GM10248 (cell line): ENCODE measurements around the gene ACOT8.
"Not testable (repeated sequence)": the region's sequence is repeated elsewhere in the genome, so short reads cannot be mapped to it uniquely, and the experiment has no call there.

Experiments used
- CTCF ChIA-PET: fragments of 300-600 bp; sonication (Branson Sonifier 250); formaldehyde crosslinking; extraction: SDS; loops from one replicate; lab custom pipeline; 2021; ENCODE audit warnings: antibody characterized with exemption; lab: Yijun Ruan, JAX
- POLR2A ChIA-PET: fragments of 350-650 bp; sonication (Branson Sonifier 250); formaldehyde crosslinking; extraction: SDS; loops from one replicate; lab custom pipeline; 2020; ENCODE audit warnings: antibody characterized with exemption; lab: Yijun Ruan, JAX
- DNase-seq: peaks from one replicate; pipeline ENCODE4 v3.0.0; 2012; ENCODE audit errors: extremely low spot score
- TF ChIP-seq, protein P1 (sequence below): IDR thresholded peaks from 2 replicates; pipeline ENCODE4 v1.5.1; 2012; ENCODE audit warnings: mild to moderate bottlenecking, low read depth; ENCODE audit errors: extremely low read depth, missing control alignments, control extremely low read depth

The ACOT8 gene

DNA sequence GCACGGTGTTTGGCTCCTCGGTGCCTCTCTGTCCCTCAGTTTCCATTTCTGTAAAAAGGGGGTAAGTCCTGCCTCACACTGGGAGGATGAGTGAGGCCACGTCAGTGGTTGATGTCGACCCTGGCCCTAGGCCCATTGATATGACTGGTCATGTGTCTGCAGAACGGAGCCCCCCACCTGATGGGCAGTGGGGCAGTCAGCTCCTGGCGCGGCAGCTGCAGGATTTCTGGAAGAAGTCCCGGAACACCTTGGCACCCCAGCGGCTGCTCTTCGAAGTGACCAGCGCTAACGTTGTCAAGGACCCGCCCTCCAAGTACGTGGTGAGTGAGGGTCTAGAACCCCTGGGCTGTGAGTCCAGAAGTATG is 22.4 kb downstream of the ACOT8 start:
- ChIA-PET POLR2A (no interaction called here), CTCF (interaction anchor here (1.0 to 1.6 kb wide), 2 partner anchors 17 to 64 kb away, joined by 3 to 4 read pairs; no protein-coding TSS in a partner anchor)
- no peak for DNase-seq
- TF ChIP-seq, protein P1, sequence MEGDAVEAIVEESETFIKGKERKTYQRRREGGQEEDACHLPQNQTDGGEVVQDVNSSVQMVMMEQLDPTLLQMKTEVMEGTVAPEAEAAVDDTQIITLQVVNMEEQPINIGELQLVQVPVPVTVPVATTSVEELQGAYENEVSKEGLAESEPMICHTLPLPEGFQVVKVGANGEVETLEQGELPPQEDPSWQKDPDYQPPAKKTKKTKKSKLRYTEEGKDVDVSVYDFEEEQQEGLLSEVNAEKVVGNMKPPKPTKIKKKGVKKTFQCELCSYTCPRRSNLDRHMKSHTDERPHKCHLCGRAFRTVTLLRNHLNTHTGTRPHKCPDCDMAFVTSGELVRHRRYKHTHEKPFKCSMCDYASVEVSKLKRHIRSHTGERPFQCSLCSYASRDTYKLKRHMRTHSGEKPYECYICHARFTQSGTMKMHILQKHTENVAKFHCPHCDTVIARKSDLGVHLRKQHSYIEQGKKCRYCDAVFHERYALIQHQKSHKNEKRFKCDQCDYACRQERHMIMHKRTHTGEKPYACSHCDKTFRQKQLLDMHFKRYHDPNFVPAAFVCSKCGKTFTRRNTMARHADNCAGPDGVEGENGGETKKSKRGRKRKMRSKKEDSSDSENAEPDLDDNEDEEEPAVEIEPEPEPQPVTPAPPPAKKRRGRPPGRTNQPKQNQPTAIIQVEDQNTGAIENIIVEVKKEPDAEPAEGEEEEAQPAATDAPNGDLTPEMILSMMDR = no peak

DNA sequence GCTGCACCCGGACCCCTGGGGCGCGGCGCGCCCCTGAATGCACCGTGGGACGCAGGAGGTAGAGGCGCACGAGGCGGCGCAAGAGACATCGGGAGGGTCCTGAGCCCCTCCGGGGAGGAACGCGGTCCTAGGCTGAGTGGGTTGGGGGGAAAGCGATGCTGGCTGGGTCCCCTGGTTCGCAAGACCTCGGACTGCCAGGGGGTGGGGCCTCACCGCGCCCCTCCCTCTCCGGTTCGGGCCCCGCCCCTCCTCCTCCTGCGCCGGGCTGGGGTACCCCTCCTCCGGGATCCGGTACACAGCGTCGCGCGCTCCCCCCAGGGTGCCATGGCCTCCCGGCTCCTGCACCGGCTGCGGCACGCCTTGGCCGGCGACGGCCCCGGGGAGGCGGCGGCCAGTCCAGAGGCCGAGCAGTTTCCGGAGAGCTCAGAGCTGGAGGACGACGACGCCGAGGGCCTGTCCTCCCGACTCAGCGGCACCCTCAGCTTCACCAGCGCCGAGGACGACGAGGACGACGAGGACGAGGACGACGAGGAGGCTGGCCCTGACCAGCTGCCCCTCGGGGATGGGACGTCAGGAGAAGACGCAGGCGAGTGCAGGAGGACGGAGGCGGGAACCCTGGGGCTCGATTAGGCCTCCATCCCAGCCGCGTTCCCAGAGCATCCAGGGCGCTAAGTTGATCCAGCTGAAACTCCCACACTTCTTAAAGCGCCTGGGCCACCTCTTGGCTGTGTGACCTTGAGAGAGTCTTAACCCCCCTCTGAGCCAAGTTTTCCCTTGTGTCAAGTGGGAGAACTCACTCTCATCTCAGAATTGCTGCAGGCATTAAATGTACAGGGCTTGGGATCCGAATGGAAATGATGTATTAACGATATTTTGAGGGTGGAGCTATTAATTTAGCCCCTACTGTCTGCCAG is 23.1 kb downstream of the ACOT8 start:
- ChIA-PET POLR2A (interaction anchor here (0.7 kb wide), 1 partner anchor 8 kb away, joined by 3 read pairs; no protein-coding TSS in a partner anchor), CTCF (interaction anchor here (1.0 to 1.9 kb wide), 3 partner anchors 10 to 63 kb away, joined by 3 to 7 read pairs (median 4); no protein-coding TSS in a partner anchor)
- TF ChIP-seq, protein P1 = no peak
- peak; percentile 82 for DNase-seq

DNA sequence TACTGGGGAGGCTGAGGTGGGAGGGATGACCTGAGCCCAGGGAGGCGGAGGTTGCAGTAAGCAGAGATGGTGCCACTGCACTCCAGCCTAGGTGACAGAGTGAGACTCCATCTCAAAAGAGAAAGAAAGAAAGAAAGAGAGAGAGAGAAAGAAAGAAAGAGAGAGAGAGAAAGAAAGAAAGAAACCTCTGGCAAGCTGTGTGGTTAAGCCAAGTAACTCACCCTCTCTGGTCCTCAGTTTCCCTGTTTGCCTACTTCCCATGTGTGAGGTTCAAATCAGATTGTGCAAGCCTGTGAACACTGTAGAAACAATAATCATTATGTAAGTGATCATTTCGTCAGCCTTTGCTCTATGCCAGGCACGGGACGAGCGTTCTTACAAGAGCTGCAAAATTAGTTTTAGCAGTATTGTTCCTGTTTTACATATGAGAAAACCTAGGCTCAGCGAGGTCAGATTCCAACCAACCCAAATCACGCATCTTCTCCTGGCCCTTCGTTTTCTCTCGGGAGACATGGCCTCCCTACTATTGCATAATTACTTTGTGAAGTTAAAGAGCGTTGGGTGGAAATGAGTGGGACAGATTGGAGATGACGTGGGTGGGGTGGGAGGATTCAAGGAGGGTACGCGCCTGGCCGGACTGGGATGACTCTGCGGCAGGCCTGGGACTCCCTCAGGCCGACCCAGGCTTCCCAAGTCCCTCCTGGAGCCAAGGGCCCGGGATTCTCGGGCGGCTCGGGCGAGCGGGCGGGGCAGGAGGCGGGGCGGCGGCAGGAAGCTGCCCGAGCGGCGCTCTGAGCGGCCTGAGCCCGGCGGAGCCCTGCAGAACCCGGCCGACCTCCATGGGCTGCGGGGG is 23.9 kb downstream of the ACOT8 start, which contains the start of gene SNX21:
SNX21 (plus strand) TSS at position 770 of the 853 bp plus-strand sequence. CDS start 121 bp downstream, outside the sequence.
- DNase-seq = peak; percentile 62
- CTCF ChIA-PET = interaction anchor here (1.4 to 1.9 kb wide), 3 partner anchors 9 to 21 kb away, joined by 3 to 7 read pairs (median 4); no protein-coding TSS in a partner anchor
- POLR2A ChIA-PET = interaction anchor here (0.5 to 0.7 kb wide), 2 partner anchors 9 kb away, joined by 3 read pairs; no protein-coding TSS in a partner anchor
- TF ChIP-seq, protein P1 = no peak

DNA sequence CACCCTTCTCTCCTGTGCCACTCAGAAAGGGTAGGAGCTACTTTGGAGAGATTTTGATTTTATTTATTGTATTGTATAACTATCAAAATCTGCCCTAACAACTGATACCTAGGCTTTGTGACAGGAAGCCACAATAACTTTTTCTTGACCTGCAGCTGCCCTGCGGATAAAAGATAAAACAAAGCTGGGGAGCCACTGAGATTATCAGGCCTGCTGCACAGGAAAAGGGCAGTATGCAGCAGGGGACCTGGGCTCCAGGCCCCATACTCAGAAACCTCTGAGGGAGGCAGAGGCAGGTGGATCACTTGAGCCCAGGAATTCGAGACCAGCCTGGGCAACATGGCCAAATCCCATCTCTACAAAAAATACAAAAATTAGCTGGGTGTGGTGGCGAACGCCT is 24.6 kb downstream of the ACOT8 start:
- CTCF ChIA-PET = interaction anchor here (1.4 to 1.9 kb wide), 2 partner anchors 9 to 22 kb away, joined by 3 to 7 read pairs; no protein-coding TSS in a partner anchor
- POLR2A ChIA-PET = no interaction called here
- TF ChIP-seq, protein P1 = no peak
- no peak for DNase-seq

DNA sequence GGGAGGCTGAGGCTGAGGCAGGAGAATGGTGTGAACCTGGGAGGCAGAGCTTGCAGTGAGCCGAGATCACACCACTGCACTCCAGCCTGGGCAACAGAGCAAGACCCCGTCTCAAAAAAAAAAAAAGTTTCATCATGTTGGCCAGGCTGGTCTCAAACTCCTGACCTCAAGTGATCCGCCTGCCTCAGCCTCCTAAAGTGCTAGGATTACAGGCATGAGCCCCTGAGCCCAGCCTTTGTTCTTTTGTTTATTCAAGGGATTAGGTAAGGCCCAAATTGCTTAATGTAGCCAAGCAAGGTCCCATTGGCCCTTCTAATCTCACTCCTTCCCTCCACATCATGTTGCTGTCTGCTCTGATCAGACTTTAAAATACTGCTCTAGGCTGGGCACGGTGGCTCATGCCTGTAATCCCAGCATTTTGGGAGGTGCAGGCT is 27.5 kb downstream of the ACOT8 start:
- DNase-seq, POLR2A ChIA-PET: not testable (repeated sequence)
- CTCF ChIA-PET = interaction anchor here (0.6 to 1.6 kb wide), 5 partner anchors 9 to 140 kb away, joined by 3 read pairs; no protein-coding TSS in a partner anchor

DNA sequence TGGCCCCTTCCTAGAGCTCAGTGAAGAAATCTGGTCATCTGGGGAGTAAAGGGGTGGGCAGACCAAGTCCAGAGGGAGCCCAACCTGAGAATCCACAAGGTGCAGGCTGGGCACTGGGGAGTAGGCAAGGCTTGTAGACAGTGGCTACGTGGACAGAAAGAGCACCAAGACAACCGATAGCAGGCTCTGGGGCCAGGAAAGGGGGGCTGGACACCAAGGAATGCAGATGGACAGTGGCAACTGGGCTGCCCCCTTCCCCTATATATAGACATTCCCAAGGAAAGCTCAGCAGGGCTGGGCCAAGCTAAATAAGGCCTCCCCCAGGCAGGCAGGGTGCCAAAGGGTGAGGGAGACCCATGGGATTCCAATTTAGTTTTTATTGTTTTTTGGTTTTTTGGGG is 28.6 kb downstream of the ACOT8 start:
- POLR2A ChIA-PET = interaction anchor here (0.6 kb wide), 2 partner anchors 11 to 27 kb away, joined by 3 read pairs; no protein-coding TSS in a partner anchor
- CTCF ChIA-PET = interaction anchor here (1.1 to 1.6 kb wide), 3 partner anchors 10 to 141 kb away, joined by 3 to 5 read pairs (median 3); no protein-coding TSS in a partner anchor
- no peak for DNase-seq
- TF ChIP-seq, protein P1 = no peak
